GM20000 (cell line): ENCODE data around the gene PPM1D.
"Not testable (repeated sequence)": the region's sequence is repeated elsewhere in the genome, so short reads cannot be mapped to it uniquely, and the experiment has no call there.

Source experiments
- DNase-seq: peaks from one replicate; pipeline ENCODE4 v3.0.0; 2012; ENCODE audit warnings: low spot score
- CTCF ChIP-seq: IDR thresholded peaks from 2 replicates; pipeline ENCODE4 v1.5.1; 2012; ENCODE audit warnings: mild to moderate bottlenecking, control low read depth; ENCODE audit errors: extremely low read depth, missing control alignments

Gene PPM1D

DNA sequence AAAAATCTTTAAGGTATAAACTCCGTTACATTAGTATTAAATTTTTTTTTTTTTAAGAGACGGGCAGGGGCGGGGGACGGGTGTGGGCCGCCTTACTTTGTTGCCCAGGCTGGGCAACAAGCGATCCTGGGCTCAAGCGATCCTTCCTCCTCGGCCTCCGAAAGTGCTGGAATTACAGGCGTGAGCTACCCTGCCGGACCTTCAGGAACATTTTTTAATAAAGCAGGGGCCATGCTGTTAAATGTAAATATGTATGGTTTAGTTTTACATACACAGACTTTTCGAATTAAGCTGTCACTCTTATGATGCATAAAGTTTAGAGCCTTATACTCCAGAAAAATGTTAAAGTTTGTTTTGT is 2.4 kb downstream of the PPM1D start:
- no peak for TF ChIP-seq CTCF

DNA sequence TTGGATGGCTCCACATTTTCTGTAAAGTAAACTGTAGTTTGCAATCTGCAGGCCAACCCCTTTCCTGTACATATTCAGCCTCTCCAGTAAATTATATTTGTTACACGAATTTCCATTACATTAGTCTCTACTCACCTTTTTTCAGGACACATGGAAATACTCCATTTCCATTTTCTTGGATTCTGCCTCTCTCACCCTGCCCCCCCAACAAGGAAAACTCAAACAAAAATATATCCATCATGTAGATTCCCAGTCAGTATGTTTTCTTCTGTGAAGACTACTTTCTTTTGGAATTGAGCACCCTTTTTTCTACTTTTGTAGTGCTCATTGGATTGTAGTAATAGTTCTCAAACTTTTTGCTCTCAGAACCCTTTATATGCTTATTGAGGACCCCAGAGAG is 2.9 kb downstream of the PPM1D start:
- DNase-seq = no peak
- no peak for TF ChIP-seq CTCF

More for the DNA sequence above, 2.4 kb downstream of the PPM1D start:
- DNase-seq = no peak

- DNase-seq = not testable (repeated sequence)
These were observed 3.5 kb downstream of the PPM1D start for GRCh38 chr17:60603477-60603876.

GRCh38 chr17:60604686-60605334 is 4.8 kb downstream of the PPM1D start:
- no peak for DNase-seq
- no peak for TF ChIP-seq CTCF

GRCh38 chr17:60606036-60606435 is 6.0 kb downstream of the PPM1D start:
- no peak for DNase-seq
- TF ChIP-seq CTCF = no peak

GRCh38 chr17:60610473-60610872 is 10.5 kb downstream of the PPM1D start:
- DNase-seq = no peak
- no peak for TF ChIP-seq CTCF

GRCh38 chr17:60611321-60611720 is 11.3 kb downstream of the PPM1D start:
- not testable (repeated sequence) for DNase-seq

GRCh38 chr17:60613325-60613724 is 13.3 kb downstream of the PPM1D start:
- no peak for TF ChIP-seq CTCF
- DNase-seq = no peak

DNA sequence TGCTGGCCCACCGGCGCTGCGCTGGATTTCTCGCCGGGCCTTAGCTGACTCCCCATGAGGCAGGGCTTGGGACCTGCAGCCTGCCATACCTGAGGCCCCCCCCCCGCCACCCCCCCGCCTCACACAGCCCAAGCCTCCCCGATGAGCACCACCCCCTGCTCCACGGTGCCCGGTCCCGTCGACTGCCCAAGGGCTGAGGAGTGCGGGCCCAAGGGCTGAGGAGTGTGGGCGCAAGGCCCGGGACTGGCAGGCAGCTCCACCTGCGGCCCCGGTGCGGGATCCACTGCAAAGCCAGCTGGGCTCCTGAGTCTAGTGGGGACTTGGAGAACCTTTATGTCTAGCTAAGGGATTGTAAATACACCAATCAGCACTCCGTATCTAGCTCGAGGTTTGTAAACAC is 13.8 kb downstream of the PPM1D start:
- DNase-seq = not testable (repeated sequence)

- not testable (repeated sequence) for DNase-seq
These were observed 14.3 kb downstream of the PPM1D start for GRCh38 chr17:60614247-60614646.
